ENCODE data around the gene CUL1. TPM values are rescaled to one million over a fixed set of nuclear protein-coding genes. Genes with fewer than 3 reads are reported as not detected.

CUL1 gene
- total RNA-seq, 4 donors from 2014 or later: 38.9 to 61.2 (median 49.4) TPM

- Histone ChIP-seq H3K4me1 (no peaks in the 10 kb centered on the region), H3K4me3 (no peak overlapping the region), H3K27me3 (no peaks in the 10 kb centered on the region), H3K36me3 (no peaks in the 10 kb centered on the region), H3K9me3 (no peaks in the 10 kb centered on the region), H3K27ac (no peak overlapping the region)
- DNase-seq: no peak
- intact Hi-C loops (cut with DNase I; ENCODE audit: low total_unique reads): no loop called here
- TF ChIP-seq POLR2A (IDR thresholded peaks at IDR 0.05): no peak
- TF ChIP-seq, protein P1, sequence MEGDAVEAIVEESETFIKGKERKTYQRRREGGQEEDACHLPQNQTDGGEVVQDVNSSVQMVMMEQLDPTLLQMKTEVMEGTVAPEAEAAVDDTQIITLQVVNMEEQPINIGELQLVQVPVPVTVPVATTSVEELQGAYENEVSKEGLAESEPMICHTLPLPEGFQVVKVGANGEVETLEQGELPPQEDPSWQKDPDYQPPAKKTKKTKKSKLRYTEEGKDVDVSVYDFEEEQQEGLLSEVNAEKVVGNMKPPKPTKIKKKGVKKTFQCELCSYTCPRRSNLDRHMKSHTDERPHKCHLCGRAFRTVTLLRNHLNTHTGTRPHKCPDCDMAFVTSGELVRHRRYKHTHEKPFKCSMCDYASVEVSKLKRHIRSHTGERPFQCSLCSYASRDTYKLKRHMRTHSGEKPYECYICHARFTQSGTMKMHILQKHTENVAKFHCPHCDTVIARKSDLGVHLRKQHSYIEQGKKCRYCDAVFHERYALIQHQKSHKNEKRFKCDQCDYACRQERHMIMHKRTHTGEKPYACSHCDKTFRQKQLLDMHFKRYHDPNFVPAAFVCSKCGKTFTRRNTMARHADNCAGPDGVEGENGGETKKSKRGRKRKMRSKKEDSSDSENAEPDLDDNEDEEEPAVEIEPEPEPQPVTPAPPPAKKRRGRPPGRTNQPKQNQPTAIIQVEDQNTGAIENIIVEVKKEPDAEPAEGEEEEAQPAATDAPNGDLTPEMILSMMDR (IDR thresholded peaks at IDR 0.05): no peak
Observed at GRCh38 chr7:148662646-148663045, 36.1 kb upstream of the CUL1 start.

GRCh38 chr7:148664324-148664723, 34.4 kb upstream of the CUL1 start:
- no peaks in the 10 kb centered on the region for H3K36me3 ChIP-seq
- no peaks in the 10 kb centered on the region for H3K4me1 ChIP-seq
- intact Hi-C loops (cut with DNase I; ENCODE audit: low total_unique reads): no loop called here
- H3K4me3 ChIP-seq: no peak overlapping the region
- TF ChIP-seq, protein P1 (IDR thresholded peaks at IDR 0.05): no peak
- TF ChIP-seq POLR2A (IDR thresholded peaks at IDR 0.05): no peak
- no peaks in the 10 kb centered on the region for H3K27me3 ChIP-seq
- H3K9me3 ChIP-seq: no peaks in the 10 kb centered on the region
- DNase-seq: no peak
- H3K27ac ChIP-seq: no peak overlapping the region

DNA sequence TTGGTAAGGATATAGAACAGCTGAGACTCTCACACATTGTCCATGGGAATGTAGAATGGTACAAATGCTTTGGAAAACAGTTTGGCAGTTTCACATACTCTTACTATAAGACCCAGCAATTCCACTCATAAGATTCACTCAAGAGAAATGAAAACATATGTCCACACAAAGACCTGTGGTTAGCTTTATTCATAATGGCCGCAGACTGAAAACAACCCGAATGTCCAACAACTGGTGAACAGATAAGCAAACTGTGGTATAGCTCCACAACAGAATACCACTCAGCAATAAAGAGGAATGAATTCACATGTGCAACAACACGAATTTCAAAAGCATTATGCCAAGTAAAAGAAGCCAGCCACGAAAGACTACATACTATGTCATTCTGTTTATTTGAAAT, 33.5 kb upstream of the CUL1 start:
- no peaks in the 10 kb centered on the region for H3K27me3 ChIP-seq
- TF ChIP-seq, protein P1 (IDR thresholded peaks at IDR 0.05): no peak
- TF ChIP-seq POLR2A (IDR thresholded peaks at IDR 0.05): no peak
- intact Hi-C loops (cut with DNase I; ENCODE audit: low total_unique reads): no loop called here
- no peaks in the 10 kb centered on the region for H3K4me1 ChIP-seq
- no peak overlapping the region for H3K4me3 ChIP-seq
- no peaks in the 10 kb centered on the region for H3K9me3 ChIP-seq
- no peaks in the 10 kb centered on the region for H3K36me3 ChIP-seq
- H3K27ac ChIP-seq: no peak overlapping the region
- DNase-seq: no peak

- no peak overlapping the region for H3K27ac ChIP-seq
- TF ChIP-seq, protein P1 (IDR thresholded peaks at IDR 0.05): no peak
- no peak for TF ChIP-seq POLR2A (IDR thresholded peaks at IDR 0.05)
- no peaks in the 10 kb centered on the region for H3K27me3 ChIP-seq
- H3K4me3 ChIP-seq: no peak overlapping the region
- no peaks in the 10 kb centered on the region for H3K36me3 ChIP-seq
- no peaks in the 10 kb centered on the region for H3K4me1 ChIP-seq
- no peaks in the 10 kb centered on the region for H3K9me3 ChIP-seq
- DNase-seq: no peak
- intact Hi-C loops (cut with DNase I; ENCODE audit: low total_unique reads): no loop called here
Observed at GRCh38 chr7:148669927-148670326, 28.8 kb upstream of the CUL1 start.

GRCh38 chr7:148670374-148670773, 28.3 kb upstream of the CUL1 start:
- DNase-seq: no peak
- H3K4me3 ChIP-seq: no peak overlapping the region
- intact Hi-C loops (cut with DNase I; ENCODE audit: low total_unique reads): no loop called here
- no peaks in the 10 kb centered on the region for H3K9me3 ChIP-seq
- no peak overlapping the region for H3K27ac ChIP-seq
- H3K4me1 ChIP-seq: no peaks in the 10 kb centered on the region
- H3K27me3 ChIP-seq: no peaks in the 10 kb centered on the region
- H3K36me3 ChIP-seq: no peaks in the 10 kb centered on the region
- no peak for TF ChIP-seq POLR2A (IDR thresholded peaks at IDR 0.05)
- TF ChIP-seq, protein P1 (IDR thresholded peaks at IDR 0.05): no peak

Measured in uterus (tissue), 4 donors.